Medulla oblongata (tissue), 1 donor: ENCODE data around the gene FBXL2.
"Not testable (repeated sequence)": the region's sequence is repeated elsewhere in the genome, so short reads cannot be mapped to it uniquely, and the experiment has no call there.

ENCODE experiments used
- DNase-seq: peaks from one replicate; pipeline ENCODE4 v3.0.0-alpha.2; 2015; ENCODE audit errors: extremely low spot score

FBXL2 gene

GRCh38 chr3:33428734-33429133, 151.5 kb downstream of the FBXL2 start:
- no peak for DNase-seq

- DNase-seq, result not testable (repeated sequence)
Measured at GRCh38 chr3:33429306-33429705, 152.1 kb downstream of the FBXL2 start.

- DNase-seq, result no peak
Measured at GRCh38 chr3:33430061-33430460, 152.8 kb downstream of the FBXL2 start.

- no peak for DNase-seq
Measured at GRCh38 chr3:33430571-33430970, 153.3 kb downstream of the FBXL2 start.

GRCh38 chr3:33433843-33434242, 156.6 kb downstream of the FBXL2 start:
- no peak for DNase-seq
